Natural killer cell treated with Interleukin-12 subunit alpha and Interleukin-12 subunit beta and Interleukin-15 and Interleukin-18, amount 100 ng/mL, for 72 hours (primary cell): ENCODE data around the gene SRCIN1. TPM values are rescaled to one million over a fixed set of nuclear protein-coding genes. Genes with fewer than 3 reads are reported as not detected.

Experiments used
- ATAC-seq, 2 donors: fragments of 150-1000 bp; cut with Tn5 transposase in 1 of 2; sonication (Bioruptor Pico), chemical (Tn5 transposase) in 1 of 2; 2 replicates each; pipeline ENCODE4 v1.10.0; 2021
- DNase-seq: peaks from one replicate; pipeline ENCODE4 v3.0.0; 2022; ENCODE audit warnings: low spot score
- H3K27ac Mint-ChIP-seq, 2 donors: 1 replicate in 1 of 2; 2 replicates in 1 of 2; pipeline ENCODE4 v1.8.0; 2022; ENCODE audit warnings: mixed read lengths in 2 of 2, mild to moderate bottlenecking in 1 of 2, moderate library complexity in 1 of 2
- H3K27me3 Mint-ChIP-seq, 2 donors: 1 replicate in 1 of 2; 2 replicates in 1 of 2; pipeline ENCODE4 v1.8.0; 2022; ENCODE audit warnings: mixed read lengths in 2 of 2
- H3K36me3 Mint-ChIP-seq: one replicate; pipeline ENCODE4 v1.8.0; 2022; ENCODE audit warnings: mixed read lengths
- H3K4me1 Mint-ChIP-seq, 2 donors: 1 replicate in 1 of 2; 2 replicates in 1 of 2; pipeline ENCODE4 v1.8.0; 2022; ENCODE audit warnings: low read depth in 2 of 2, mixed read lengths in 2 of 2, mild to moderate bottlenecking in 1 of 2
- H3K4me3 Mint-ChIP-seq: one replicate; pipeline ENCODE4 v1.8.0; 2022; ENCODE audit warnings: mixed read lengths
- H3K9me3 Mint-ChIP-seq: 2 replicates; pipeline ENCODE4 v1.8.0; 2022; ENCODE audit warnings: mixed read lengths
- total RNA-seq, 2 donors: library from RNA; stranded (reverse); gene quantifications; one replicate each; pipeline ENCODE4 v1.2.3, GENCODE V29; 2022

SRCIN1 gene
- total RNA-seq, 2 donors from 2014 or later: 0.05 to 0.28 TPM

DNA sequence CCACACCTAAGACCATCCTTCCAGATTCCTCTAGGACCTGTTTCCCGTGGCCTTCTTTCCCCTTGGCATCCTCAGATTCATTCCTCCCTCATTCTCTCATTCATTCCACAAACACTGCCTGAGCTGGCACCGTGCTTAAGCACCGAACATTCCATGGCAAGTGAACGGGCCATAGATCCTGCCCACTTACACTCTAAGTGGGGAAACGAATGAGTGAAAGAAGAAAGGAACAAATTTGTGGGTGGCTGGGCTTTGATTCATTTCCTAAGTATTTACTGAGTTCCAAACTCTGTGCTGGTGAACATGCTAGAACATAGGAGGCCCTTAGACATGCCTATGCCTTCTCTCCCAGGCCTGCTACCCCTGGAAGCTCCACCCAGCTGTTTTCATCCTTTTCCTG lies 30.0 kb downstream of the SRCIN1 start:
- ATAC-seq: no peak
- peaks cover 57 to 74% of the 10 kb centered on the region in 2 donors for H3K27me3 Mint-ChIP-seq

DNA sequence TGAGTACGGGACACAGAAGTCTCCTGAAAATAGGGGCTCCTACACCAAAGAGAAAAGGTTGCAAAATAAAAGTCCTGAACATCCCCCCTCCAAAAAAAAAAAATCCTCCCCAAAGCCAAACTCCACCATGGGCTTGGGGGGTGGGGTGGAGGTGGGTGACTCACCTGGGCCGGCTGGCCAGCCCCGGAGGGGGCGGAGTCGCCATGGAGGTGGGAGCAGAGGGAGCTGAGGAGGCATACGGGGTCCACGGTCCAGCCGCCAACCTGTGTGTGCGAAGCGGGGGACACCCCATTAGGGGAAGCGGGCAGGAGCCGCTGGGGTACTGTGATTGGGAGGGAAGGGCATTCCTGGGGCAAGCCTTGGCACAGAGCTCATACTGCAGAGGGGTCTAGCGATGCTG lies 31.0 kb downstream of the SRCIN1 start:
- peaks cover 53 to 73% of the 10 kb centered on the region in 2 donors for H3K27me3 Mint-ChIP-seq
- DNase-seq: no peak
- no peak overlapping the region for H3K27ac Mint-ChIP-seq
- no peaks in the 10 kb centered on the region for H3K9me3 Mint-ChIP-seq
- H3K4me3 Mint-ChIP-seq: no peak overlapping the region
- no peak for ATAC-seq
- no peaks in the 10 kb centered on the region for H3K36me3 Mint-ChIP-seq
- peaks cover 0 to 4% of the 10 kb centered on the region in 2 donors for H3K4me1 Mint-ChIP-seq

More for the DNA sequence above, 30.0 kb downstream of the SRCIN1 start:
- H3K9me3 Mint-ChIP-seq: no peaks in the 10 kb centered on the region
- H3K4me1 Mint-ChIP-seq: peaks cover 0 to 4% of the 10 kb centered on the region in 2 donors
- H3K4me3 Mint-ChIP-seq: no peak overlapping the region
- H3K36me3 Mint-ChIP-seq: no peaks in the 10 kb centered on the region
- H3K27ac Mint-ChIP-seq: no peak overlapping the region
- no peak for DNase-seq

DNA sequence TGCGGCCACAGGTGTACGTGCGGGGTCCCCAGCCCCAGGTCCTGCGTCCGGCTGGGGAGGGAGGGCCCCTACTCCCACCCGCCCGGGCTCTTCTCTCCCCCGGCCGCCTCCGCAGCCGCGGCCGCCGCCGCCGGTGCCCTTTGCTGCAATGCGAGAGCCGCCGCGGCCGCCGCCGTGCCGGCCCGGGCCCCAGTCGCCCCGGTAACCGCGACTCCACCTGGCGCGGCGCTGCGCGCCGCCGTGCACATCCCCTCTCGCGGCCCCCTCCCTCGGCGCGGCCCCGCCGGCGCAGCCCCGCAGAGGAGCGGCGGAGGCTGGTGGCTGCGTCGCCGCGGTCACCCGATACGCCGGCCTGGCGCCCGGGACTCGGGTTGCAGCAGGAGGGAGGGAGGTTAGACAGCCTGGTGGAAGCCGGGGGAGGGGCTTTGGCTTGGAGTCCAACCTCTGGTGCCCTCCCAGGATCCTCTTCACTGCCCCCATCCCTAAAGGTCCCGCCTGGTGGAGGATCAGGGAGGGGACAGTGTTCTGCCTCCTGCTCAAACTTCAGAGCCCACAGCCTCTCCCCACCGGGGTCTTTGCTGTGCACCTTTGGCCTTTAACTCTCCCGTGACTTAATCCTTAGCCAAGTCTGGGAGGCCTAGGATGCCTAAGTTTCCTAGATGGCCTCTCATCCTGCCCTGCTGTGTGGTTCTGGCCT lies 32.9 kb downstream of the SRCIN1 start:
- peak overlapping the region; percentile 23 for H3K4me3 Mint-ChIP-seq
- H3K9me3 Mint-ChIP-seq: no peaks in the 10 kb centered on the region
- no peak overlapping the region for H3K27ac Mint-ChIP-seq
- no peaks in the 10 kb centered on the region for H3K36me3 Mint-ChIP-seq
- peaks cover 0 to 4% of the 10 kb centered on the region in 2 donors for H3K4me1 Mint-ChIP-seq
- DNase-seq (no peak), ATAC-seq (peak in 1 of 2 donors; percentile 17)
- peaks cover 62 to 83% of the 10 kb centered on the region in 2 donors for H3K27me3 Mint-ChIP-seq

DNA sequence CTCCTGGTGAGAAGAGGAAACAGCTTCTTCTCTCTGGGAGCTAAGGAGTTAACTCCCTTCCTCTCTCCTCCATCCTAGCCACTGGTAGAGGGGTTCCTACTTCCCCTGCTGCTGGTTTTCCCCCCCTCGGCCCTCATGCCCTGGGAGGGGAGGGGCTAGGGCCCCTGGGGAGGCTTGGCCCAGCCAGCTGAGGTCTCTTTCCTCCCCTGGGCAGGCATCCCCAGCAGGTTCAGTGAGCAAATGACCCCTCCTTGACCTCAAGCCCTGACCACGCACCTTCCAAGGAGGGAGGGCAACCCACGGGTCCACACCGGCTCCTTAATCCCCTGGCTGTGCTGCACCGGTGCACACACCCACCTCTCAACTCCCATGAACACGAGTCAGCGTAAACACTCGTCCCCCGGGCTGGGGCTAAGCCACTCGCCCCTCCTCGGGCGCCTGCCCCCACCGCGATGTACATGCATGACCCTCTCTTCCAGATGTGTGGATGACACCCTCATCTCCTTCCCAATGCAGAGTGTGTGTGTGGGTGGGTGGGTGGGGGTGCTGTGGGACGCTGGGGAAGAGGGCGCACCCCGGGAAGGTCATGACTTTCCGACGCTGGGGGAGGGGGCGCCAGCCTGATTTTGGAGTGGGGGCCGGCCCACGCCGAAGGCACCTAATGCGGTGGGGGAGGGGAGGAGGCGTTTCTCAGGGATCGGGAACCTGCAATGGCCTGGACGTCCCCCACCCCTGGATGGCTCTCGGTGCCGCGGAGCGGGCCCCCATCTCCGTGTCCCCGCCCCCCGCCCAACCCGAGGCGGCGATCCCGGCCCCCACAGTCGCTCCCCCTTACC lies 33.7 kb downstream of the SRCIN1 start:
- ATAC-seq (no peak), DNase-seq (no peak)
- peaks cover under 1 to 4% of the 10 kb centered on the region in 2 donors for H3K4me1 Mint-ChIP-seq
- no peak overlapping the region for H3K27ac Mint-ChIP-seq
- no peaks in the 10 kb centered on the region for H3K9me3 Mint-ChIP-seq
- H3K27me3 Mint-ChIP-seq: peaks cover 66 to 83% of the 10 kb centered on the region in 2 donors
- no peak overlapping the region for H3K4me3 Mint-ChIP-seq
- H3K36me3 Mint-ChIP-seq: no peaks in the 10 kb centered on the region

DNA sequence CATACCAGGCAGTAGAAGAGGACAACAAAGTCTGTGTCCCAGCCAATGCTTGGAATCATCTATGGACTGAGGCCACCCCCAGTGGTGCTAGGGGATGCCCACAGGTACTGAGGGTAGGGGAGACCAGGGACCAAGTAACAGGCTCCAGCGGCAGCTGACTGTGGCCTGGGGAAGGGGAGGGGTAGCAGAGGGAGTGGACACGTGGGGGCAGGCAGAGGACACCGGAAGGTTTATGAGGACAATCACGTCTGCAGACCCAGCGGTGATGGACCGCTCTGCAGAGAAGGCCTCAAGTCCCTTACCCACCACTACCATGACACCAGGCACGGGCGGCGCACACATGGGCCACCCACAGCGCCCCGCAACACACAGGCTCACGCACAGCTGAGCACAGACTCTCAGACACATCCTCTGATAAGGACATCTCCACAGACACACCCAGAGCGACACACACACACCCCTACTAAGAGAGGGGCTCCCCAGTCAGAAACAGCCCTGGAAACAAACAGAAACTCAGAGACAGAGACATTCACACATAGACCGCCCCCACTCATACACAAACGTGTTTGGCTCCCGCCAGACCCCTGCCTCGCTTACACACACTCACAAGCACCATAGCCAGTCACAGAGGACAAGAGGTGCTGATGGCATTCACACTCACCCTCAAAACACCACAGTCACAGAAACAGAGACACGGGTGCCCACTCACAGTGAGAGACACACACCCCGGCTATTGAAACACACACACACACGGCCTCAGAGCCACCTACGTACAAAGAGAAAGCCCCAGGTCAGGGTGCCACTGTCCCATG lies 35.8 kb downstream of the SRCIN1 start:
- H3K4me3 Mint-ChIP-seq: no peak overlapping the region
- H3K27ac Mint-ChIP-seq: no peak overlapping the region
- no peaks in the 10 kb centered on the region for H3K36me3 Mint-ChIP-seq
- H3K27me3 Mint-ChIP-seq: peaks cover 63 to 83% of the 10 kb centered on the region in 2 donors
- ATAC-seq (no peak), DNase-seq (no peak)
- H3K4me1 Mint-ChIP-seq: peaks cover 4 to 5% of the 10 kb centered on the region in 2 donors
- H3K9me3 Mint-ChIP-seq: no peaks in the 10 kb centered on the region

DNA sequence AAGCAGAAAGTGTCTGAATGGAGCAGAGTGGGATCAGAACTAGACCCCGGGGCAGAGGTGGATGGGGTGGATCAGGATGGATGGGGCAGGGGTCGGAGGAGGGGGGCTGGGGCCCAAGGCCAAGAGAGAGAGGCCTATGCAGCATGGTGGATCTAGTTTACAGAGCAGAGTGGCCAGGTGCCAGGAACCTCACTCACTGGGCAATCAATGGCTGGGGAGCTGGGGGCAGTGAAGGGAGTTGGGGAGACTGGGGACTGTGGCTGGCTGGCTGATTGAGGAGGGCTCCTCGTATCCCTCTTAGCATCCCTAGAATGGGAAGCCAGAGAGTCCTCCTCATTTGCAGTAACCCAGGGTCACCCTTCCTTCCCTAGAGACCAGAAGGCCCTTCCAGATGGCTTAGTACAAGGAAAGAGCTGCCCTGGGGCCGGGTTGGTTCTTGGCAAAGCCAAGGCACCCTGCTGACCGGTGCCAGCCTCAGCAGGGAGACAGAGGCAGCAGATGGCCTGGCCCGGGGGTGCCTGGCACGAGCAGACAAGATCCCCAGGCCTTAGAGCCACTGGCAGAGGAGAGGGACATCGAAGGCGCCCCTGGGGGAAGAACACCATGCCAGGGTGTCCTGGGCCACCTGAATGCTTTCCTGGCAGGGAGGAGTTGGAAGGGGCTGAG lies 36.8 kb downstream of the SRCIN1 start:
- Mint-ChIP-seq H3K27me3 (peaks cover 62 to 85% of the 10 kb centered on the region in 2 donors), H3K27ac (no peak overlapping the region), H3K9me3 (no peaks in the 10 kb centered on the region), H3K4me3 (no peak overlapping the region), H3K36me3 (no peaks in the 10 kb centered on the region), H3K4me1 (peaks cover 5 to 6% of the 10 kb centered on the region in 2 donors)
- ATAC-seq (peak in 1 of 2 donors; percentile 33), DNase-seq (no peak)

DNA sequence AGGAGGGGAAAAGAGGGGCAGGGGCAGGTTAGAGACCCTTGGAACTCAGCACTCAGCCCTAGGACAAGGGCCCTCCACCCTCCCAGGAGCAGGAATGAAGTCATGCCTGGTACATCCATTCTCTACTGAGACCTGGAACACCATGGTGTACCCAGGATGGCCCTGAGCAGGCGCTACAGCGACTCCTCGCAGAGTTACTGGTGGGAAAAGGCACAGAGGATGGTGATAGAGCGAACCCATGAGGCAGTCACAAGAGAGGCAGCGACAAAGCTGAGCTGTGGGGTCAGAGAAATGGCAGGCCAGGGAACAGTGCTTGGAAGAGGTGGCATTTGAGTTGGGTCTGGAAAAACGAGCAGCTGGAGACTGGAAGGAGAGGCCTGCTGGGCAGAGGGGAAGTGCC lies 37.5 kb downstream of the SRCIN1 start:
- peaks cover 62 to 85% of the 10 kb centered on the region in 2 donors for H3K27me3 Mint-ChIP-seq
- no peak for ATAC-seq
- DNase-seq: no peak
- no peak overlapping the region for H3K27ac Mint-ChIP-seq
- peaks cover 5 to 6% of the 10 kb centered on the region in 2 donors for H3K4me1 Mint-ChIP-seq
- no peaks in the 10 kb centered on the region for H3K36me3 Mint-ChIP-seq
- H3K4me3 Mint-ChIP-seq: no peak overlapping the region
- H3K9me3 Mint-ChIP-seq: no peaks in the 10 kb centered on the region

DNA sequence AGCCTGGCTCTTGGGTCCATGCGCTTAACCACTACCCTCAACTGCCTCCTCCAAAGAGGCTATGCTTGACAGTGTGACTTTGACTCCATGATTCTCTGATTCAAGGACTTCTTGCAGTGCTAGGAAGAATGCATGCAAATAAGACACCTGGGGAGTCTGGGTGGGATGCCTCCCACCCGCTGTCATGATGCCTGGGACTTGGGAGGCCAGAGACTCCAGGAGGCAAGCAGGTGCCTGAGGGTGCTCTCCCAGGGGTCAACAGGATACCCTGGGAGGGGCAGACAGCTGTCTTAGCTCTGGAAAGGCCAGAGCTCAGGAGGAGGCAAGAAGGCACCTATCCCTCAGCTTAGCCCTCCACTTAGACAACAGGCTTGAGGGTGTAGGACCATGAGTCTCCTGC lies 38.4 kb downstream of the SRCIN1 start:
- no peaks in the 10 kb centered on the region for H3K36me3 Mint-ChIP-seq
- peaks cover 65 to 88% of the 10 kb centered on the region in 2 donors for H3K27me3 Mint-ChIP-seq
- ATAC-seq (no peak), DNase-seq (no peak)
- no peak overlapping the region for H3K27ac Mint-ChIP-seq
- peaks cover 5 to 9% of the 10 kb centered on the region in 2 donors for H3K4me1 Mint-ChIP-seq
- no peaks in the 10 kb centered on the region for H3K9me3 Mint-ChIP-seq
- no peak overlapping the region for H3K4me3 Mint-ChIP-seq

DNA sequence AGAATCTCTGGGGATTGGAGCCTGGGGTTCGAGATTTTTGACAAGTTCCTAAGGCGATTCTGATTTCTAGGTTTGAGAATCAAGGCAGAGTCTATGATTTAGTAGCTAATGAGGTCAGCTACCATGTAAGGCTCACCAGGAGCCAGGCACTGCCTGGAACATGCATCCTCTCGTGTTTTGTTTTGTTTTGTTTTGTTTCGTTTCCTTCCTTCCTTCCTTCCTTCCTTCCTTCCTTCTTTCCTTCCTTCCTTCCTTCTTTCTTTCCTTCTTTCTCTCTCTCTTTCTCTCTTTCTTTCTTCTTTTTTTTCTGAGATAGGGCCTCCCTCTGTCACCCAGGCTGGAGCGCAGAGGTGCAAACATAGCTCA lies 39.1 kb downstream of the SRCIN1 start:
- no peak for ATAC-seq
- Mint-ChIP-seq H3K4me3 (no peak overlapping the region), H3K27ac (no peak overlapping the region), H3K27me3 (peaks cover 65 to 83% of the 10 kb centered on the region in 2 donors), H3K9me3 (no peaks in the 10 kb centered on the region), H3K4me1 (peaks cover 5 to 12% of the 10 kb centered on the region in 2 donors), H3K36me3 (no peaks in the 10 kb centered on the region)
- DNase-seq: no peak

DNA sequence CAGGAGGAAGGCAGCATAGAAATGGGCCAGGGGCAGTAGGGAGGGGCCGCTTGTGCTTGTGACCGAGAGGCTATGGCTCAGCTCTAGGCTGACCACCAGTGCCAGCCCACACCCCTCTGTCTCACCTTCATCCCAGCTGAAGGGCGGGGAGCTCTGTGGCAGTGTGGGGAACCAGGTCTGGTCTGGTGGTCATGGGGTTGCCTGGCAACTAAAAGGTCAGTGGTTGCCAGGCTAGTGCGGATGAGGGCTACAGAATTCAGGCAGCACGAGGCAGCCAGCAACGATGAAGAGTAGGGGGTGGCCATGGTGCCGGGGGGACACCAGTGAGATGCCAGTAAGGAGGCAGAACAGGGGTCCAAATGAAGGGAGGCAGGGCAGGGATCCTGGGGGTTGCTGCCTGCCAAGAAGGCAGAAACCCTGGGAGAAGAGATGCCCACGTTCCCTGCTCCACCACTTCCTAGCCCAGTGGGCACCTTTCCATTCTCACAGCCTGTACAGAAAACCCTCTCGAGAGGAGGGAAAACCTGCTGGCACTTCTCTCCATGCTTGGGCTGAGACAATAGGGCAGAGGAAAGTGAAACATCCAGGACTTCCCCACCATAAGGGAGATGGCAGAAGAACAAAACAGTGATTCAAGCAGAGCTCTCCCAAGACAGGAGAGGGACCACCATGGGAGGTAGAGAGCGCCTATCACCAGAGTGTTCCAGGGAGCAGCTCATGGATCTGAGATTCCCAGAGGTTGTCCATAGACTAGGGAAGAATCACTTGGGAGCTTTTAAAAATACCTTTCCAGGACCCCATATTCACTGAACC lies 39.7 kb downstream of the SRCIN1 start:
- H3K36me3 Mint-ChIP-seq: no peaks in the 10 kb centered on the region
- no peak overlapping the region for H3K27ac Mint-ChIP-seq
- DNase-seq (no peak), ATAC-seq (no peak)
- H3K4me1 Mint-ChIP-seq: peaks cover 5 to 12% of the 10 kb centered on the region in 2 donors
- H3K27me3 Mint-ChIP-seq: peaks cover 60 to 79% of the 10 kb centered on the region in 2 donors
- no peak overlapping the region for H3K4me3 Mint-ChIP-seq
- H3K9me3 Mint-ChIP-seq: no peaks in the 10 kb centered on the region

DNA sequence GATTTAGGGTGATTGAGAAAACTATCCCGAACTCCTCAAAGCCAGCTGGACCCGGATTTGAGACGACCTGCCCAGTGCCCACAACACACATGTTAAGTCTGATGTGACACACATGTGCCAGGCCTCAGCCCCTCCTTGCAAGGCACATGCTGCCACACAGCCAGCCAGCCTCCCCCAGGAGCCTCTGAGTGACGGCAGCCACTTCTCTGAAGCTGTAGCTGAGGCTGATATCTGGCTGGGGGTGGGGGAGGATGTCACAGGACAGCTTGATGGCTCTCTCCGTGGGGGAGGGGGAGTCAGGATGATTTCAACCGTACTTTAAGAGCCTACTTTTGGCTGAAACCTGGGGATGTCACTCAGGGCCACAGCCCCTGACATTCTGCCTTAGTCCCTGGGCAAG lies 40.9 kb downstream of the SRCIN1 start:
- DNase-seq: no peak
- H3K4me1 Mint-ChIP-seq: peaks cover 11 to 16% of the 10 kb centered on the region in 2 donors
- H3K4me3 Mint-ChIP-seq: no peak overlapping the region
- no peaks in the 10 kb centered on the region for H3K9me3 Mint-ChIP-seq
- no peaks in the 10 kb centered on the region for H3K36me3 Mint-ChIP-seq
- H3K27me3 Mint-ChIP-seq: peaks cover 61 to 76% of the 10 kb centered on the region in 2 donors
- H3K27ac Mint-ChIP-seq: no peak overlapping the region
- ATAC-seq: no peak

DNA sequence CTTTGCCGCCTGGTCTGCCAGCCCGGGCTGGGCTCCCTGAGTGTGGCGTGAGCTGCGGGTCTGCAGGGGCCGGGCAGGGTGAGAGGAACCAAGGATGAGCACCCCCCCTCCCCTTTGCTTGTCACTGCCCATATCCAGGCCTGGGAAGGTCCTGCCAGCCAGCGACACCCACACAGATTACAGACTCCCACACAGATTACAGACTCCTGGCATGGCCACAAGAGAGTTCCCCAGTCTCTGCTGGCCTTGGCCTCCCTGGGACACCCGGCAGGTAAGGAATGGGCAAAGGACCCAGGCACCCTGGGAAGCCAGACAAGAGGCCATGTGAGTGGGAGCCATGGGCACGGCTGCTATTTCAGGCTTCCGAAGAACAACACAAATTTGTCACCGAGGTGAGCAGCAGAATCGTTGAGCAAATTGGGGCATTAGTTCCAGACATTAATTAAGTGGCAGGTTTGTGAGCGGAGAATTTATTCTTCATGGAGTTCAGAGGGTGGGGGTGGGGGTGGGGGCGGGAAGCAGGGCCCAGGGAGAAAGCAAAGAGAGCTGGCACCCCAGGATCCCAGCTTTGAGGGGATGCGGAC lies 41.4 kb downstream of the SRCIN1 start:
- no peak overlapping the region for H3K4me3 Mint-ChIP-seq
- H3K36me3 Mint-ChIP-seq: no peaks in the 10 kb centered on the region
- no peak for DNase-seq
- H3K27ac Mint-ChIP-seq: no peak overlapping the region
- no peaks in the 10 kb centered on the region for H3K9me3 Mint-ChIP-seq
- H3K27me3 Mint-ChIP-seq: peaks cover 61 to 73% of the 10 kb centered on the region in 2 donors
- no peak for ATAC-seq
- H3K4me1 Mint-ChIP-seq: peaks cover 12 to 18% of the 10 kb centered on the region in 2 donors
